ENCODE results near the gene PPP1R12C.

- TF ChIP-seq POLR2AphosphoS5 (IDR thresholded peaks at IDR 0.05; ENCODE audit: low read depth, low read length): no peak
- TF ChIP-seq, protein P1, sequence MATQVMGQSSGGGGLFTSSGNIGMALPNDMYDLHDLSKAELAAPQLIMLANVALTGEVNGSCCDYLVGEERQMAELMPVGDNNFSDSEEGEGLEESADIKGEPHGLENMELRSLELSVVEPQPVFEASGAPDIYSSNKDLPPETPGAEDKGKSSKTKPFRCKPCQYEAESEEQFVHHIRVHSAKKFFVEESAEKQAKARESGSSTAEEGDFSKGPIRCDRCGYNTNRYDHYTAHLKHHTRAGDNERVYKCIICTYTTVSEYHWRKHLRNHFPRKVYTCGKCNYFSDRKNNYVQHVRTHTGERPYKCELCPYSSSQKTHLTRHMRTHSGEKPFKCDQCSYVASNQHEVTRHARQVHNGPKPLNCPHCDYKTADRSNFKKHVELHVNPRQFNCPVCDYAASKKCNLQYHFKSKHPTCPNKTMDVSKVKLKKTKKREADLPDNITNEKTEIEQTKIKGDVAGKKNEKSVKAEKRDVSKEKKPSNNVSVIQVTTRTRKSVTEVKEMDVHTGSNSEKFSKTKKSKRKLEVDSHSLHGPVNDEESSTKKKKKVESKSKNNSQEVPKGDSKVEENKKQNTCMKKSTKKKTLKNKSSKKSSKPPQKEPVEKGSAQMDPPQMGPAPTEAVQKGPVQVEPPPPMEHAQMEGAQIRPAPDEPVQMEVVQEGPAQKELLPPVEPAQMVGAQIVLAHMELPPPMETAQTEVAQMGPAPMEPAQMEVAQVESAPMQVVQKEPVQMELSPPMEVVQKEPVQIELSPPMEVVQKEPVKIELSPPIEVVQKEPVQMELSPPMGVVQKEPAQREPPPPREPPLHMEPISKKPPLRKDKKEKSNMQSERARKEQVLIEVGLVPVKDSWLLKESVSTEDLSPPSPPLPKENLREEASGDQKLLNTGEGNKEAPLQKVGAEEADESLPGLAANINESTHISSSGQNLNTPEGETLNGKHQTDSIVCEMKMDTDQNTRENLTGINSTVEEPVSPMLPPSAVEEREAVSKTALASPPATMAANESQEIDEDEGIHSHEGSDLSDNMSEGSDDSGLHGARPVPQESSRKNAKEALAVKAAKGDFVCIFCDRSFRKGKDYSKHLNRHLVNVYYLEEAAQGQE (IDR thresholded peaks at IDR 0.05; ENCODE audit: insufficient read depth in 1 of 2, low read depth in 2 of 2, low read length in 2 of 2): no peak
- no peak for TF ChIP-seq SIN3A (IDR thresholded peaks at IDR 0.05; ENCODE audit: borderline replicate concordance, insufficient read depth, low read length)
- no peak for TF ChIP-seq TAF1 (IDR thresholded peaks at IDR 0.05; ENCODE audit: borderline replicate concordance, insufficient read depth, low read length)
- TF ChIP-seq FOXP2 (optimal IDR thresholded peaks at IDR 0.05; ENCODE audit: borderline replicate concordance, extremely low read depth, extremely low read length, insufficient read depth): no peak
Measured at GRCh38 chr19:55145232-55145631, 27.8 kb upstream of the PPP1R12C start.
